NB4 (cell line): Measurements from ENCODE around the gene B4GALT2.
A peak's percentile ranks its signal among the peaks of the same experiment; 100 is the strongest.

Source experiments
- DNase-seq: peaks from one replicate; pipeline ENCODE4 v3.0.0; 2010; ENCODE audit warnings: low read depth
- H3K4me3 ChIP-seq: one replicate; pipeline ENCODE4 v1.5.1; 2011; ENCODE audit warnings: mild to moderate bottlenecking, low read depth, low read length, moderate library complexity
- MAX ChIP-seq: IDR thresholded peaks from 2 replicates; pipeline ENCODE4 v1.6.1; 2011; ENCODE audit warnings: low read depth, low read length
- MYC ChIP-seq: IDR thresholded peaks from 2 replicates; pipeline ENCODE4 v1.6.1; 2011; ENCODE audit warnings: low read depth, low read length
- POLR2A ChIP-seq: IDR thresholded peaks from 2 replicates; pipeline ENCODE4 v1.6.1; 2011; ENCODE audit warnings: mild to moderate bottlenecking; ENCODE audit not compliant: insufficient read length; ENCODE audit errors: extremely low read depth
- TF ChIP-seq, protein P1 (sequence below): IDR thresholded peaks from one replicate; pipeline ENCODE4 v1.5.1; 2012; ENCODE audit warnings: low read depth, low read length

The B4GALT2 gene

GRCh38 chr1:44030605-44031251 is 51.7 kb downstream of the B4GALT2 start:
- peak overlapping the region; percentile 48 for H3K4me3 ChIP-seq
- TF ChIP-seq MAX = no peak
- TF ChIP-seq MYC = no peak
- TF ChIP-seq POLR2A = no peak
- TF ChIP-seq, protein P1, sequence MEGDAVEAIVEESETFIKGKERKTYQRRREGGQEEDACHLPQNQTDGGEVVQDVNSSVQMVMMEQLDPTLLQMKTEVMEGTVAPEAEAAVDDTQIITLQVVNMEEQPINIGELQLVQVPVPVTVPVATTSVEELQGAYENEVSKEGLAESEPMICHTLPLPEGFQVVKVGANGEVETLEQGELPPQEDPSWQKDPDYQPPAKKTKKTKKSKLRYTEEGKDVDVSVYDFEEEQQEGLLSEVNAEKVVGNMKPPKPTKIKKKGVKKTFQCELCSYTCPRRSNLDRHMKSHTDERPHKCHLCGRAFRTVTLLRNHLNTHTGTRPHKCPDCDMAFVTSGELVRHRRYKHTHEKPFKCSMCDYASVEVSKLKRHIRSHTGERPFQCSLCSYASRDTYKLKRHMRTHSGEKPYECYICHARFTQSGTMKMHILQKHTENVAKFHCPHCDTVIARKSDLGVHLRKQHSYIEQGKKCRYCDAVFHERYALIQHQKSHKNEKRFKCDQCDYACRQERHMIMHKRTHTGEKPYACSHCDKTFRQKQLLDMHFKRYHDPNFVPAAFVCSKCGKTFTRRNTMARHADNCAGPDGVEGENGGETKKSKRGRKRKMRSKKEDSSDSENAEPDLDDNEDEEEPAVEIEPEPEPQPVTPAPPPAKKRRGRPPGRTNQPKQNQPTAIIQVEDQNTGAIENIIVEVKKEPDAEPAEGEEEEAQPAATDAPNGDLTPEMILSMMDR = no peak
- DNase-seq = peak; percentile 68

DNA sequence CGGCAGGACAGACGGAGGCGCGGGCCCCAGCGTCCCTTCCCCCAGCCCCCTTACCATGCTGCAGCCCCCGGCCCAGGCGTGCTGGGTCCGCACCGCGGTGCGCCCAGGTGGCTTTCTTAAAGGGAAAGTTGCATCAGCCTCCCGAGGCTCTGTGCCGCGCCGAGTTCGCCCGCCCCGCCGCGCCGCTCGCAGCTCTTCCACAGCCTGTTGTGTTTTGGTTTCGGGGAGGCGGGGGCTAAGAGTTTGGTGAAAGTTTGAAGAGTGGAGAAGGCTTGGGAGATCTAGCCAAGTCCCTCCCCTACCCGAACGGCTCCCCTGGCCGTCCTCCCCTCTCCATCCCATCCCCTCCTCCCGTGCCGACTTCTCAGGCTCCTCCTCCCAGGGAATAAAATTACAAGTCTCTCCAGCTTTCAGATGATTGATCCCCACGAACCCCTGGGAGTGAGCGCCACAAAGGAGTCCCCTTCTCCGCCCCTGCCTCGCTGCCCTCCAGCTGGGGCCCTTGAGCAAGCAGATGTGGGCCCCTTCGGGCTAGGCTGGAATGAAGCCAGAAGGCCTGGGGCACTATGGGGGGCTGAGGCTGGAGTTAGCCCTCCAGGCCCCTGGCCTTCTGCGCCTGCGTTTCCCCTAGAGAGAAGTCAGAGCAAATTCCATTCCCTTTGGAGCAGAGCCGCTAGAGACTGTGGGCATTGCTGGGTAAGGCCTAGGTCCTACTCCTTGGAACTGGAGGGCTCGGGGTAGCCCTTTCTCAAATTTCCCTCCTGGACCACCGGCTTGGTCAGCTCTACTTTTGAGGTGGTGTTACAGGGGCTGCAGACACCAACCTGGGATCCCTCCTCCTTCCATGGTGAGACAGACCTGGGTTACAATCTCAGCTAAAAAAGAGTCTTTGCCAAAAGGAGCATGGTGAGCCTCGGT is 52.5 kb downstream of the B4GALT2 start, which contains the start of gene SLC6A9:
Gene SLC6A9, minus strand, starts transcription at position 211 of the 918 bp plus-strand sequence. CDS start 7,185 bp downstream, outside the sequence.
- H3K4me3 ChIP-seq = peak within 1 kb of the TSS; percentile 48
- TF ChIP-seq MAX (no peak), POLR2A (no peak), MYC (no peak)
- TF ChIP-seq, protein P1 = no peak
- no peak for DNase-seq

DNA sequence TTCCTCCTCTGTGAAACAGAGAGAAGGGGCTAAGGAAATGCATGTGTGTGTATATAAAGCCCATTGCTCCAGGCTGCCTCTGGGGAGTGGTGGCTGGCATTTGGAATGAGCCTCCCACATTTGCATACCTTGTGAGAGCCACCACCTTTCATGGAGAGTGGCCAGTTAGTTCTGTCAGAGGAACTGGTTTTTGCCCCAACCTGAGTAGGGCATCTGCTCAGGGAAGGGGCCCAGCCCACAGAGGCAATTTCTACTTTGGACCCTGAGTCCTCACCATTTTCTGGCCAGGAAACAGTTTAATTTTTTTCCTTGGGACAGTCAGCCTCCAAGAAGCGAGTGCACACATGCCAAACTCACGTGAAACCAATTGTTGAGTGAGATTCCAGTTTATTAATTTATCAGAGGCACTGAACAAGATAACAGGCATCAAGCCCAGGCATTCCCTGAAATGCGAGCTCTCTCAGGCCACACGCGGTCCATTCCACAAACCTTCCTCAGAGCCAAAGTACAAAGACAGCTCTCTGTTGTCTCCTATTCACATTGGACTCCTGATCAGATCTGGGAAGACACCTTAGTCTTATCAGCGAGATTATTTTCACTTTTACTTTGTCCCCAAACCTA is 53.3 kb downstream of the B4GALT2 start:
- TF ChIP-seq MAX (no peak), POLR2A (no peak), MYC (no peak)
- TF ChIP-seq, protein P1 = no peak
- no peak for DNase-seq
- H3K4me3 ChIP-seq = no peak overlapping the region

DNA sequence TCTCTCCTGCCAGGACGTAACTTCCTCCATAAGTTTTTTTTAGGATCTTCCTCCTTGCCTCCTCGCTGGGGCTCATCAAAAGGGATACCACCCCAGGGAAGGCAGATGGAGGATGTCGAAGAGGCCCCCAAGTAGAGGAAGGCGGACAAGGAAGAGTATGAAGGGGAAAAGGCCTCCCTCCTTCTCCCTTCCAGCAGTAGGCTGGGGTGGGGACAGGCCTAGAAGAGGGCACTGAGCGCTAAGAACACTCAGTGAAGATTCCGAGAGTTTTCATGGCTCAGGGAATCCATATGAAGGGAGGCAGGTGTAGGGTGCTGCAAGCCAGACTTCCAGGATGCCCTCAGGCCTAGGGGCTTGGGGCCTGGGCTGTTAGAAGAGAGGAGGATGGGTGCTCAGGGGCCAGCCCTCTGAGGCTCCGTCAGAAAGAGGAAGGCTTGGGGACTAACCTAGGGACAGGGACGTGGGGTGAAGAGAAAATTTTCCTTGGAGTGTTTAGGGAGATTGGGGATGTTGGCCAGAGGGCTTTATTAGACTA is 54.1 kb downstream of the B4GALT2 start:
- no peak overlapping the region for H3K4me3 ChIP-seq
- TF ChIP-seq MAX (no peak), POLR2A (no peak), MYC (no peak)
- TF ChIP-seq, protein P1 = no peak
- DNase-seq = no peak

DNA sequence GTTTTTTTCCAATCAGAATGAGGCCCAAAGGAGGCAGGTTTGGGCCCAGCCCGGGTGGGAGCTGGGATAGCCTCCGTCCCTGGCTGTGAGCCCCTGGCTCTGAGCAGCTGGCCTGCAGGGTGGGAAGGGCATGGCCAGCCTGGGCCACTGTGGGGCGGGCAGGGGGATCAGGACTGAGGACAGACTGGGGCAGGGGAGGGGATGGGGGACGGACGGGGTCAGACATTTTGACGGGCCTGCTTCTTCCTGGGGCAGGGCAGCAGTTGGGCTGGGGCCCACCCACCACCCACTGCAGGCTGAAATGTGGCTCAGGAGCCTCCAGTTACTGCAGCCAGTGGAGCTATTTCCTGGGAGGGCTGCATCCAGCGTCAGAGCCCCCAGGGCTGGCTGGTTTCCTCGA is 54.7 kb downstream of the B4GALT2 start:
- H3K4me3 ChIP-seq = no peak overlapping the region
- no peak for DNase-seq
- TF ChIP-seq, protein P1 = no peak
- no peak for TF ChIP-seq POLR2A
- no peak for TF ChIP-seq MAX
- TF ChIP-seq MYC = no peak
